Measurements from ENCODE around the gene SGMS2. TPM values are rescaled to one million over a fixed set of nuclear protein-coding genes. Genes with fewer than 3 reads are reported as not detected.

The SGMS2 gene
- total and polyA plus RNA-seq, 10 of the 15 experiments (the other 5 are each of a cell fraction or from before 2014, with no cell fraction given), result under 0.01 to 3.2 (median 0.17) TPM; not detected in 4

GRCh38 chr4:107826421-107826980 lies 1.8 kb downstream of the SGMS2 start:
- ATAC-seq, result no peak
- DNase-seq (ENCODE audit: low read depth, low spot score), result no peak
- Histone ChIP-seq H3K9ac (ENCODE audit: control insufficient read depth, insufficient read depth, low read length) (no peak overlapping the region), H3K4me2 (ENCODE audit: control insufficient read depth, insufficient read depth) (no peak overlapping the region), H3K27me3 (replicated peaks in 1 of 2; ENCODE audit: control insufficient read depth in 2 of 2, insufficient read depth in 2 of 2, low read length in 1 of 2) (peaks cover 5 to 15% of the 10 kb centered on the region in 2 experiments), H4K20me1 (ENCODE audit: control insufficient read depth, insufficient read depth) (no peaks in the 10 kb centered on the region), H2AFZ (ENCODE audit: control insufficient read depth, low read depth, low read length) (no peak overlapping the region), H3K27ac (ENCODE audit: control insufficient read depth, insufficient read depth) (no peak overlapping the region), H3K4me1 (ENCODE audit: control insufficient read depth, insufficient read depth, low read length) (no peaks in the 10 kb centered on the region), H3K36me3 (ENCODE audit: control insufficient read depth in 2 of 2, insufficient read depth in 2 of 2, low read length in 1 of 2) (no peaks in the 10 kb centered on the region), H3K9me3 (replicated peaks; ENCODE audit: control insufficient read depth, insufficient read depth, low read length) (no peaks in the 10 kb centered on the region), H3K4me3 (no peak overlapping the region), H3K79me2 (ENCODE audit: control insufficient read depth, insufficient read depth, low read length) (no peaks in the 10 kb centered on the region)
- intact Hi-C loops (cut with micrococcal nuclease; ENCODE audit: unreplicated experiment) (no loop called here), in situ Hi-C loops (cut with MboI) (no loop called here)
- WGBS (ENCODE audit: insufficient coverage, insufficient replicate concordance, low lambda C conversion rate, missing lambda C conversion rate), result 44% methylated on average over 5 of the region's 5 CpGs
- RAD21 ChIA-PET (ENCODE audit: unreplicated experiment), result interaction anchor here (0.5 kb wide), 1 partner anchor 239 kb away, joined by 3 read pairs; no protein-coding TSS in a partner anchor
- BruUV-seq (replicated peaks), result no TSS peak
- TF ChIP-seq, protein P1, sequence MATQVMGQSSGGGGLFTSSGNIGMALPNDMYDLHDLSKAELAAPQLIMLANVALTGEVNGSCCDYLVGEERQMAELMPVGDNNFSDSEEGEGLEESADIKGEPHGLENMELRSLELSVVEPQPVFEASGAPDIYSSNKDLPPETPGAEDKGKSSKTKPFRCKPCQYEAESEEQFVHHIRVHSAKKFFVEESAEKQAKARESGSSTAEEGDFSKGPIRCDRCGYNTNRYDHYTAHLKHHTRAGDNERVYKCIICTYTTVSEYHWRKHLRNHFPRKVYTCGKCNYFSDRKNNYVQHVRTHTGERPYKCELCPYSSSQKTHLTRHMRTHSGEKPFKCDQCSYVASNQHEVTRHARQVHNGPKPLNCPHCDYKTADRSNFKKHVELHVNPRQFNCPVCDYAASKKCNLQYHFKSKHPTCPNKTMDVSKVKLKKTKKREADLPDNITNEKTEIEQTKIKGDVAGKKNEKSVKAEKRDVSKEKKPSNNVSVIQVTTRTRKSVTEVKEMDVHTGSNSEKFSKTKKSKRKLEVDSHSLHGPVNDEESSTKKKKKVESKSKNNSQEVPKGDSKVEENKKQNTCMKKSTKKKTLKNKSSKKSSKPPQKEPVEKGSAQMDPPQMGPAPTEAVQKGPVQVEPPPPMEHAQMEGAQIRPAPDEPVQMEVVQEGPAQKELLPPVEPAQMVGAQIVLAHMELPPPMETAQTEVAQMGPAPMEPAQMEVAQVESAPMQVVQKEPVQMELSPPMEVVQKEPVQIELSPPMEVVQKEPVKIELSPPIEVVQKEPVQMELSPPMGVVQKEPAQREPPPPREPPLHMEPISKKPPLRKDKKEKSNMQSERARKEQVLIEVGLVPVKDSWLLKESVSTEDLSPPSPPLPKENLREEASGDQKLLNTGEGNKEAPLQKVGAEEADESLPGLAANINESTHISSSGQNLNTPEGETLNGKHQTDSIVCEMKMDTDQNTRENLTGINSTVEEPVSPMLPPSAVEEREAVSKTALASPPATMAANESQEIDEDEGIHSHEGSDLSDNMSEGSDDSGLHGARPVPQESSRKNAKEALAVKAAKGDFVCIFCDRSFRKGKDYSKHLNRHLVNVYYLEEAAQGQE (IDR thresholded peaks at IDR 0.05; ENCODE audit: low read depth, low read length), result no peak
- TF ChIP-seq RELB (IDR thresholded peaks at IDR 0.05; ENCODE audit: low read depth) (no peak), JUNB (IDR thresholded peaks at IDR 0.05) (no peak), MYC (IDR thresholded peaks at IDR 0.05; ENCODE audit: insufficient read depth, insufficient read length, insufficient replicate concordance, low read length, severe bottlenecking) (no peak), ZBTB11 (CRISPR knock-in tag; IDR thresholded peaks at IDR 0.05) (no peak), EGR1 (IDR thresholded peaks at IDR 0.05; ENCODE audit: borderline replicate concordance in 1 of 2, low read depth in 2 of 2, low read length in 2 of 2) (no peak), GATAD2B (conservative IDR thresholded peaks at IDR 0.05; ENCODE audit: low read depth) (no peak), SP1 (IDR thresholded peaks at IDR 0.05; ENCODE audit: low read depth, low read length) (no peak), ZNF24 (IDR thresholded peaks at IDR 0.05) (no peak), SMARCA5 (IDR thresholded peaks at IDR 0.05) (no peak), TARDBP (IDR thresholded peaks at IDR 0.05; ENCODE audit: borderline replicate concordance) (no peak)
- POLR2A ChIA-PET, result no interaction called here
- CTCF ChIA-PET, result interaction anchor here (0.9 kb wide), 1 partner anchor 18 kb away, joined by 3 read pairs; no protein-coding TSS in a partner anchor
- no peak for FAIRE-seq
- SMC1A ChIA-PET (ENCODE audit: uncharacterized antibody, unreplicated experiment), result interaction anchor here (1.0 to 1.5 kb wide), 2 partner anchors 9 to 69 kb away, joined by 3 to 4 read pairs; no protein-coding TSS in a partner anchor
